GM18508 (cell line): ENCODE data around the gene NISCH.
"Not testable (repeated sequence)": the region's sequence is repeated elsewhere in the genome, so short reads cannot be mapped to it uniquely, and the experiment has no call there.

ENCODE experiments used
- ATAC-seq: cut with Tn5 transposase; IDR thresholded peaks from one replicate; pipeline ENCODE4 v1.9.1; 2021; ENCODE audit warnings: moderate number of reproducible peaks; ENCODE audit not compliant: insufficient read depth, unreplicated experiment

NISCH gene

GRCh38 chr3:52523386-52524257 lies 68.2 kb downstream of the NISCH start:
- ATAC-seq = no peak

- ATAC-seq = no peak
Measured at GRCh38 chr3:52524258-52524751, 68.9 kb downstream of the NISCH start.

GRCh38 chr3:52524752-52525679 lies 69.6 kb downstream of the NISCH start:
- no peak for ATAC-seq

GRCh38 chr3:52525680-52526561 lies 70.5 kb downstream of the NISCH start:
- no peak for ATAC-seq

GRCh38 chr3:52526671-52527038 lies 71.3 kb downstream of the NISCH start:
- ATAC-seq = not testable (repeated sequence)

- ATAC-seq = no peak
Measured at GRCh38 chr3:52527039-52527731, 71.8 kb downstream of the NISCH start.

GRCh38 chr3:52527732-52528585 lies 72.6 kb downstream of the NISCH start:
- no peak for ATAC-seq

GRCh38 chr3:52528586-52529375 lies 73.4 kb downstream of the NISCH start:
- ATAC-seq = no peak

- no peak for ATAC-seq
Measured at GRCh38 chr3:52529376-52530333, 74.3 kb downstream of the NISCH start.

- ATAC-seq = no peak
Measured at GRCh38 chr3:52530918-52531826, 75.8 kb downstream of the NISCH start.

- ATAC-seq = no peak
Measured at GRCh38 chr3:52531860-52532516, 76.6 kb downstream of the NISCH start.

GRCh38 chr3:52532517-52532837 lies 77.1 kb downstream of the NISCH start:
- no peak for ATAC-seq

- no peak for ATAC-seq
Measured at GRCh38 chr3:52532838-52533622, 77.6 kb downstream of the NISCH start.

GRCh38 chr3:52533623-52534280 lies 78.3 kb downstream of the NISCH start, which contains the start of gene NT5DC2:
TSS of gene NT5DC2 (minus strand) at chr3:52533857. CDS start at chr3:52533737, 120 bp downstream.
- no peak for ATAC-seq
